ENCODE measurements around the gene EGR2.

DNA sequence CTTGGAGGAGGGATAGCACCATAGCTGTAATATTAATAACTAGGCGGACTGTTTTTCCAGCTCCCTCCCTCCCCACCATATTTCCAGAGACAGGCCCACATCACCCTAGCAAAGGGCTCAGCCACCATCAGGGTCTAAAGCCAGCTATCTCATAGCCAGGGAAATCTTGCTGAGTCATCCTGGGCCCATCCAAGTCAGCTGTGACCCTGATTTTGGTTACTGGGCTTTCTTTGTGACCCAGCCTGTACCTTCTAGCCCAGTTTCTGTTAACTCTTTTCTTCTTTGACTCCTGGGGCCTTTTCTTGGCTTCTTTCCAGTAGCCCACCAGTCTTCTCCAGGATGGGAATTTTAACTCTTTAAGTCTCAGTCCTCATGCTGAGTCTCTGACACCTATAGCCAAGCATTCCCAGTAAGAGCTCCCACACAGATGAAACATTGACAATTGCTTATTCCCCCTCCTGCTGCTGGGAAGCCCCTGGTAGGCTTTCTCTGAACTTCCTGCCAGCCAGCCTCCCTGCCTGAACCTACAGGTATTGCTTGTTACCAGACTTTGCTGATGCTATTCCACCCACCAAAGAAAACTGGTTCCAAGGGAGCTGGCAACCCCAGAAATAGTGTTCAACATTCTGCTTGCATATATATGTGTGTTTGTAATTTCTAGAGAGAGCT lies 46.5 kb downstream of the EGR2 start:
- TF ChIP-seq, protein P1, sequence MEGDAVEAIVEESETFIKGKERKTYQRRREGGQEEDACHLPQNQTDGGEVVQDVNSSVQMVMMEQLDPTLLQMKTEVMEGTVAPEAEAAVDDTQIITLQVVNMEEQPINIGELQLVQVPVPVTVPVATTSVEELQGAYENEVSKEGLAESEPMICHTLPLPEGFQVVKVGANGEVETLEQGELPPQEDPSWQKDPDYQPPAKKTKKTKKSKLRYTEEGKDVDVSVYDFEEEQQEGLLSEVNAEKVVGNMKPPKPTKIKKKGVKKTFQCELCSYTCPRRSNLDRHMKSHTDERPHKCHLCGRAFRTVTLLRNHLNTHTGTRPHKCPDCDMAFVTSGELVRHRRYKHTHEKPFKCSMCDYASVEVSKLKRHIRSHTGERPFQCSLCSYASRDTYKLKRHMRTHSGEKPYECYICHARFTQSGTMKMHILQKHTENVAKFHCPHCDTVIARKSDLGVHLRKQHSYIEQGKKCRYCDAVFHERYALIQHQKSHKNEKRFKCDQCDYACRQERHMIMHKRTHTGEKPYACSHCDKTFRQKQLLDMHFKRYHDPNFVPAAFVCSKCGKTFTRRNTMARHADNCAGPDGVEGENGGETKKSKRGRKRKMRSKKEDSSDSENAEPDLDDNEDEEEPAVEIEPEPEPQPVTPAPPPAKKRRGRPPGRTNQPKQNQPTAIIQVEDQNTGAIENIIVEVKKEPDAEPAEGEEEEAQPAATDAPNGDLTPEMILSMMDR (IDR thresholded peaks at IDR 0.05), result no peak
- no peak for TF ChIP-seq POLR2A (IDR thresholded peaks at IDR 0.05)
- TF ChIP-seq EP300 (IDR thresholded peaks at IDR 0.05), result no peak
